PC-3 (cell line): Measurements from ENCODE around the gene MB. TPM values are rescaled to one million over a fixed set of nuclear protein-coding genes. Genes with fewer than 3 reads are reported as not detected.
A peak's percentile ranks its signal among the peaks of the same experiment; 100 is the strongest.
"Not testable (repeated sequence)": the region's sequence is repeated elsewhere in the genome, so short reads cannot be mapped to it uniquely, and the experiment has no call there.

Source experiments
- ATAC-seq: fragments of 200-7000 bp; cut with Tn5 transposase; 2 replicates; pipeline ENCODE4 v1.9.1; 2020; ENCODE audit warnings: mild to moderate bottlenecking, moderate library complexity
- BruUV-seq: library from RNA; stranded (reverse); fragments of 400-500 nt; replicated peaks from 2 replicates; lab custom pipeline; 2021; lab: Mats Ljungman, UMichigan
- CTCF ChIA-PET: fragments of 300-600 bp; sonication (Branson Sonifier 250); formaldehyde crosslinking; loops from one replicate; lab custom pipeline; 2022; ENCODE audit warnings: antibody characterized with exemption; lab: Charles Lee
- POLR2A ChIA-PET: fragments of 300-600 bp; sonication (Branson Sonifier 250); formaldehyde crosslinking; loops from one replicate; lab custom pipeline; 2022; ENCODE audit warnings: antibody characterized with exemption; ENCODE audit not compliant: unreplicated experiment; lab: Charles Lee
- DNase-seq: peaks from one replicate; pipeline ENCODE4 v3.0.0-alpha.2; 2015
- H2AFZ ChIP-seq: fragments of 300-600 bp; sonication (generic); 2 replicates; pipeline ENCODE4 v1.6.0; 2016; ENCODE audit warnings: antibody characterized with exemption, low read length
- H3F3A ChIP-seq: fragments of 300-600 bp; sonication (generic); one replicate; pipeline ENCODE4 v1.6.0; 2017; ENCODE audit warnings: antibody characterized with exemption, low read length, control low read depth, mild to moderate bottlenecking; ENCODE audit not compliant: unreplicated experiment
- H3K27ac ChIP-seq: fragments of 300-600 bp; sonication (generic); 2 replicates; pipeline ENCODE4 v1.5.1; 2016; ENCODE audit warnings: mild to moderate bottlenecking, low read length
- H3K27me3 ChIP-seq: fragments of 300-600 bp; sonication (generic); 2 replicates; pipeline ENCODE4 v1.6.1; 2016; ENCODE audit warnings: low read length, mixed read lengths
- H3K36me3 ChIP-seq: fragments of 300-600 bp; sonication (generic); 2 replicates; pipeline ENCODE4 v1.6.1; 2016; ENCODE audit warnings: low read depth, mixed run types, low read length, mixed read lengths
- H3K4me1 ChIP-seq: fragments of 300-600 bp; sonication (generic); 2 replicates; pipeline ENCODE4 v1.5.1; 2016; ENCODE audit warnings: low read length; ENCODE audit not compliant: insufficient read depth
- H3K4me2 ChIP-seq: fragments of 300-600 bp; sonication (generic); 2 replicates; pipeline ENCODE4 v1.6.0; 2016; ENCODE audit warnings: low read length
- H3K4me3 ChIP-seq: fragments of 300-600 bp; sonication (generic); 2 replicates; pipeline ENCODE4 v1.5.1; 2016; ENCODE audit warnings: mild to moderate bottlenecking, low read length, mixed read lengths
- H3K79me2 ChIP-seq: fragments of 300-600 bp; sonication (generic); 2 replicates; pipeline ENCODE4 v1.6.1; 2017; ENCODE audit warnings: low read length, mixed read lengths
- H3K9ac ChIP-seq: fragments of 300-600 bp; sonication (generic); 2 replicates; pipeline ENCODE4 v1.6.0; 2016; ENCODE audit warnings: mild to moderate bottlenecking, low read length
- H3K9me2 ChIP-seq: fragments of 300-600 bp; sonication (generic); replicated peaks from 2 replicates; pipeline ENCODE4 v1.6.1; 2016; ENCODE audit warnings: mixed run types, low read length, mixed read lengths
- H3K9me3 ChIP-seq: fragments of 300-600 bp; sonication (generic); 2 replicates; pipeline ENCODE4 v1.6.1; 2016; ENCODE audit warnings: low read length, mixed read lengths
- H4K20me1 ChIP-seq: fragments of 300-600 bp; sonication (generic); 2 replicates; pipeline ENCODE4 v1.6.1; 2016; ENCODE audit warnings: low read length, mixed read lengths
- CTCF ChIP-seq: fragments of 300-600 bp; sonication (generic); conservative IDR thresholded peaks from 2 replicates; pipeline ENCODE4 v1.5.1; 2017; ENCODE audit warnings: antibody characterized with exemption, low read depth, mild to moderate bottlenecking, low read length
- EZH2 ChIP-seq: fragments of 300-600 bp; sonication (generic); IDR thresholded peaks from one replicate; pipeline ENCODE4 v1.6.1; 2017; ENCODE audit warnings: antibody characterized with exemption, mild to moderate bottlenecking, low read length; ENCODE audit not compliant: unreplicated experiment
- EZH2phosphoT487 ChIP-seq: fragments of 300-600 bp; sonication (generic); IDR thresholded peaks from 2 replicates; pipeline ENCODE4 v1.6.1; 2018; ENCODE audit warnings: mild to moderate bottlenecking, antibody characterized with exemption, low read length, borderline replicate concordance
- intact Hi-C: fragments of 100-400 bp; cut with micrococcal nuclease; formaldehyde crosslinking; loops from 2 replicates; pipeline ENCODE4 v1.9.0; 2023
- total RNA-seq: library from RNA; depleted of rRNA; stranded (reverse); fragments of >200 nt; gene quantifications from 2 replicates; pipeline ENCODE4 v1.2.3, GENCODE V29; 2014

Gene MB
- total RNA-seq, 1 experiment from 2014 or later: 14.6 TPM

- Histone ChIP-seq H3K9me2 (no peaks in the 10 kb centered on the region), H3K4me3 (no peak overlapping the region), H3K27me3 (no peaks in the 10 kb centered on the region), H3K4me2 (no peak overlapping the region), H3K4me1 (peaks cover 42% of the 10 kb centered on the region), H3K9ac (no peak overlapping the region), H3K79me2 (no peaks in the 10 kb centered on the region), H3F3A (no peaks in the 10 kb centered on the region), H3K36me3 (no peaks in the 10 kb centered on the region), H3K27ac (no peak overlapping the region), H2AFZ (no peak overlapping the region), H4K20me1 (no peaks in the 10 kb centered on the region), H3K9me3 (no peaks in the 10 kb centered on the region)
- TF ChIP-seq EZH2phosphoT487 (no peak), CTCF (no peak), EZH2 (no peak)
- ChIA-PET POLR2A (no interaction called here), CTCF (no interaction called here)
- intact Hi-C loops: no loop called here
- DNase-seq (no peak), ATAC-seq (no peak)
- BruUV-seq: no TSS peak
Measured at GRCh38 chr22:35624547-35624946, 7.4 kb upstream of the MB start.

DNA sequence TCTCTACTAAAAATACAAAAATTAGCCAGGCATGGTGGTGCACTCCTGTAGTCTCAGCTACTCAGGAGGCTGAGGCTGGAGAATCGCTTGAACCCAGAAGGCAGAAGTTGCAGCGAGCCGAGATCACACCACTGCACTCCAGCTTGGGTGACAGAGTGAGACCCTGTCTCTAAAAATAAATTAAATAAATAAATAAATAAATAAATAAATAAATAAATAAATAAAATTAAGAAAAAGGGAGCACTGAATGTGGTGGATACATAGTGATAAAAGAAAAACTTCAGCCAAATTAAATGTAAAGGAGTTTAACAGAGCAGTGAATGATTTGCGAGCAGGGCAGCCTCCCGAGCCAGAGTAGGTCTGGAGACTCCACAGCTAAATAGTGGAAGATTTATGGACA lies 6.8 kb upstream of the MB start:
- ATAC-seq, POLR2A ChIA-PET, H2AFZ ChIP-seq, H3K9ac ChIP-seq, H3K4me2 ChIP-seq, H4K20me1 ChIP-seq, H3K9me3 ChIP-seq, H3K27me3 ChIP-seq, DNase-seq, H3K27ac ChIP-seq, H3F3A ChIP-seq, BruUV-seq, H3K79me2 ChIP-seq, H3K36me3 ChIP-seq, H3K9me2 ChIP-seq, CTCF ChIA-PET, H3K4me3 ChIP-seq: not testable (repeated sequence)
- peaks cover 35% of the 10 kb centered on the region for H3K4me1 ChIP-seq
- intact Hi-C loops: loop anchor here (1.0 to 2.0 kb wide), 3 partner anchors 35 to 274 kb away; no protein-coding TSS in a partner anchor

DNA sequence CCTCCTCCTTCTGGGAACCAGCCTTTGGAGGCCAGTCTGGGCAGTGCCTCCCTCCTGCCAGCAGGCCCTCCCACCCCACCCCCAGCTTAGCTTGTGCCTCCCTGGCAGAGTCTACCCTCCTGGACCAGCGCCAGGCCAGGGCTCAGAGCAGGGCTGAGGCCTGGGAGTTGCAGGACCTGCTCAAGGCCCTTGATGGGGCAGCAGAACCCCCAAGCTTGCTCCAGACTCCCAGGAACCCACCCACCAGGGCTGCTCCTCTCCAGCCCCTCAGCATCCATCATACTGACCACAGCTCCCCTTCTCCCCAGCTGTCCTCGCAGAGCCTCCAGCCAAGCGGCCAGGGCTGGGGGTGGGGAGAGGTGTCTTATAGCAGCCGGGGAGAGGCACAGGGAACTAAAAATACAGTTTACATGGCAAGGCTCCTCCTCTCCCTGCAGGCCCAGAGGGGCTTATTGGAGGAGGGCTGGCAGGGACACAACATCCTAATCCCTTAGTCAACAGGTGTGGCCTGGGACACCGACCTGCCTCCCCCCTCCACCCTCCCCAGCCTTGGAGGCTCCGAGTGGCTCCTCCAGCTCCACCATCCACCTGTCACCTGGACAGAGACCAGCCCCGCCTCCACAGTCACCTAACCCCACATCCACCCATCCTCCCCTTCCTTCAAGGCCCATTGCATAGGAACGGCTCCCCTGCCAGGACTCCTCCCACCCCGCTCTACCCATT lies 5.2 kb upstream of the MB start:
- no TSS peak for BruUV-seq
- Histone ChIP-seq H3K27ac (peak overlapping the region; percentile 85), H3K4me3 (peak overlapping the region; percentile 29; the same call in 1 of the 2 replicates), H3K4me2 (peak overlapping the region; percentile 77), H3K36me3 (no peaks in the 10 kb centered on the region), H3K4me1 (peaks cover 25% of the 10 kb centered on the region), H3K79me2 (no peaks in the 10 kb centered on the region), H3F3A (no peaks in the 10 kb centered on the region), H4K20me1 (no peaks in the 10 kb centered on the region), H3K9me2 (no peaks in the 10 kb centered on the region), H2AFZ (peak overlapping the region; percentile 30; the same call in 1 of the 2 replicates), H3K27me3 (no peaks in the 10 kb centered on the region), H3K9ac (peak overlapping the region; percentile 53), H3K9me3 (no peaks in the 10 kb centered on the region)
- intact Hi-C loops: loop anchor here (2.0 kb wide), 2 partner anchors 34 to 192 kb away; no protein-coding TSS in a partner anchor
- ChIA-PET POLR2A (interaction anchor here (0.5 kb wide), 1 partner anchor 464 kb away, joined by 3 read pairs; no protein-coding TSS in a partner anchor), CTCF (no interaction called here)
- no peak for TF ChIP-seq EZH2
- no peak for TF ChIP-seq CTCF
- no peak for TF ChIP-seq EZH2phosphoT487
- ATAC-seq (peak; percentile 65), DNase-seq (peak; percentile 92)
